Measurements from ENCODE around the gene UTY. TPM values are rescaled to one million over a fixed set of nuclear protein-coding genes. Genes with fewer than 3 reads are reported as not detected.

The UTY gene
- polyA plus RNA-seq, 2 donors = 4.0 TPM; not detected in 1

- Histone ChIP-seq H3K4me3 (ENCODE audit: low read depth in 1 of 2, low read length in 2 of 2) (no peak overlapping the region), H3K36me3 (ENCODE audit: control insufficient read depth in 2 of 2, insufficient read depth in 2 of 2, low read length in 1 of 2) (no peaks in the 10 kb centered on the region), H3K9me3 (ENCODE audit: control insufficient read depth in 2 of 2, insufficient read depth in 1 of 2, low read depth in 1 of 2, low read length in 1 of 2) (no peaks in the 10 kb centered on the region), H3K27ac (ENCODE audit: low read depth in 2 of 2, low read length in 1 of 2) (no peak overlapping the region), H3K27me3 (ENCODE audit: control insufficient read depth in 1 of 2, insufficient read depth in 2 of 2, low read length in 2 of 2) (no peaks in the 10 kb centered on the region), H3K4me1 (ENCODE audit: control insufficient read depth in 2 of 2, insufficient read depth in 2 of 2, low read length in 1 of 2) (no peaks in the 10 kb centered on the region)
- 78% methylated on average over 3 of the region's 3 CpGs; no CpG with 5 or more reads in 1 of the 2 donors for WGBS, 2 donors
These were observed 28.3 kb downstream of the UTY start for GRCh38 chrY:13451572-13451971.

DNA sequence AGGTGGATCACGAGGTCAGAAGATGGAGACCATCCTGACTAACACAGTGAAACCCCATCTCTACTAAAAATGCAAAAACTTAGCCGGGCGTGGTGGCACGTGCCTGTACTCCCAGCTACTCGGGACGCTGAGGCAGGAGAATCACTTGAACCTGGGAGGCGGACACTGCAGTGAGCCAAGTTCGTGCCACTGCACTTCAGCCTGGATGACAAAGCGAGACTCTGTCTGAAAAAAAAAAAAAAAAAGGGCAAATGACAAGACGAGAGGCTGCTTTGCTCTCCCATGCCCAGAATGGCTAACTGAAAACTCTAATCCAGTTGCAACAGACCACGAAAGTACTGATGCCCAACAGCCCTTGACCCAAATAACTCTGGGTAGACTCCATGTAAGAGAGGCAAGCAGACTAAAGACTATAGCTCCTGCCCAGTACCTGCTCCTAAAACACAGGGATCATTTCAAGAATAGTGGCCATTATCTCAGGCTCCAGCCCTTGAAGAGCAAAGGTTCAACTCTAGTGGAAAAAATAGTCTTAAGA lies 29.2 kb downstream of the UTY start:
- Histone ChIP-seq H3K4me3 (ENCODE audit: low read depth in 1 of 2, low read length in 2 of 2) (no peak overlapping the region), H3K36me3 (ENCODE audit: control insufficient read depth in 2 of 2, insufficient read depth in 2 of 2, low read length in 1 of 2) (no peaks in the 10 kb centered on the region), H3K9me3 (ENCODE audit: control insufficient read depth in 2 of 2, insufficient read depth in 1 of 2, low read depth in 1 of 2, low read length in 1 of 2) (no peaks in the 10 kb centered on the region), H3K27me3 (ENCODE audit: control insufficient read depth in 1 of 2, insufficient read depth in 2 of 2, low read length in 2 of 2) (no peaks in the 10 kb centered on the region), H3K27ac (ENCODE audit: low read depth in 2 of 2, low read length in 1 of 2) (no peak overlapping the region), H3K4me1 (ENCODE audit: control insufficient read depth in 2 of 2, insufficient read depth in 2 of 2, low read length in 1 of 2) (no peaks in the 10 kb centered on the region)
- WGBS, 2 donors = 87 to 92% methylated on average over 3 to 11 of the region's 11 CpGs

GRCh38 chrY:13445566-13445965 lies 34.3 kb downstream of the UTY start:
- H3K36me3 ChIP-seq (ENCODE audit: control insufficient read depth in 2 of 2, insufficient read depth in 2 of 2, low read length in 1 of 2) = no peaks in the 10 kb centered on the region
- no peak overlapping the region for H3K4me3 ChIP-seq (ENCODE audit: low read depth in 1 of 2, low read length in 2 of 2)
- 40 to 43% methylated on average over 1 of the region's 1 CpG for WGBS, 2 donors
- no peaks in the 10 kb centered on the region for H3K27me3 ChIP-seq (ENCODE audit: control insufficient read depth in 1 of 2, insufficient read depth in 2 of 2, low read length in 2 of 2)
- no peaks in the 10 kb centered on the region for H3K4me1 ChIP-seq (ENCODE audit: control insufficient read depth in 2 of 2, insufficient read depth in 2 of 2, low read length in 1 of 2)
- no peak overlapping the region for H3K27ac ChIP-seq (ENCODE audit: low read depth in 2 of 2, low read length in 1 of 2)
- no peaks in the 10 kb centered on the region for H3K9me3 ChIP-seq (ENCODE audit: control insufficient read depth in 2 of 2, insufficient read depth in 1 of 2, low read depth in 1 of 2, low read length in 1 of 2)

DNA sequence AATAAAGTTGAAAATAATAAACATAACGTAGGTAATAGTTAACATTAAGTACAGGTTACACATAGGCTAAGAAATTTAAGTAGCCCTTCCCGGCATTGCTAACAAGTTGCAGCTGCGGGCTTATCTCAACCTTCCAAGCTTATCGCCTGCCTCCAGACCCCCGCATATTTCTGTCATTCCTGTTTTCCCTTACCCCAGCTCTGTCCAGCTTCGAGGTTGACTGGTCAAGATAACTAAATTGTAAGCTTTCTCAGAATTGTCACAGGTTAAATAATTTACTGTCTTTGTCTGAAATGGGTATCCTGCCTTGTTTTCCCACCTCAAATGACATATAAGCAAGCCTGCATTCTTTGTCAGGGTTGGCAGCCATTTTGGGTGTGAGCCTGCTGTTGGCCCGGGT lies 36.7 kb downstream of the UTY start:
- WGBS, 2 donors = 59 to 78% methylated on average over 4 to 7 of the region's 7 CpGs
- Histone ChIP-seq H3K9me3 (ENCODE audit: control insufficient read depth in 2 of 2, insufficient read depth in 1 of 2, low read depth in 1 of 2, low read length in 1 of 2) (no peaks in the 10 kb centered on the region), H3K4me3 (ENCODE audit: low read depth in 1 of 2, low read length in 2 of 2) (no peak overlapping the region), H3K4me1 (ENCODE audit: control insufficient read depth in 2 of 2, insufficient read depth in 2 of 2, low read length in 1 of 2) (no peaks in the 10 kb centered on the region), H3K27me3 (ENCODE audit: control insufficient read depth in 1 of 2, insufficient read depth in 2 of 2, low read length in 2 of 2) (no peaks in the 10 kb centered on the region), H3K27ac (ENCODE audit: low read depth in 2 of 2, low read length in 1 of 2) (no peak overlapping the region), H3K36me3 (ENCODE audit: control insufficient read depth in 2 of 2, insufficient read depth in 2 of 2, low read length in 1 of 2) (no peaks in the 10 kb centered on the region)

GRCh38 chrY:13440811-13441210 lies 39.0 kb downstream of the UTY start:
- H3K27ac ChIP-seq (ENCODE audit: low read depth in 2 of 2, low read length in 1 of 2) = no peak overlapping the region
- H3K27me3 ChIP-seq (ENCODE audit: control insufficient read depth in 1 of 2, insufficient read depth in 2 of 2, low read length in 2 of 2) = no peaks in the 10 kb centered on the region
- H3K4me1 ChIP-seq (ENCODE audit: control insufficient read depth in 2 of 2, insufficient read depth in 2 of 2, low read length in 1 of 2) = no peaks in the 10 kb centered on the region
- H3K9me3 ChIP-seq (ENCODE audit: control insufficient read depth in 2 of 2, insufficient read depth in 1 of 2, low read depth in 1 of 2, low read length in 1 of 2) = no peaks in the 10 kb centered on the region
- no peaks in the 10 kb centered on the region for H3K36me3 ChIP-seq (ENCODE audit: control insufficient read depth in 2 of 2, insufficient read depth in 2 of 2, low read length in 1 of 2)
- WGBS, 2 donors = 100% methylated on average over 1 of the region's 1 CpG
- no peak overlapping the region for H3K4me3 ChIP-seq (ENCODE audit: low read depth in 1 of 2, low read length in 2 of 2)

GRCh38 chrY:13435968-13436937 lies 43.6 kb downstream of the UTY start:
- no peaks in the 10 kb centered on the region for H3K4me1 ChIP-seq (ENCODE audit: control insufficient read depth in 2 of 2, insufficient read depth in 2 of 2, low read length in 1 of 2)
- WGBS, 2 donors = 73 to 85% methylated on average over 7 to 25 of the region's 25 CpGs
- H3K27ac ChIP-seq (ENCODE audit: low read depth in 2 of 2, low read length in 1 of 2) = no peak overlapping the region
- no peaks in the 10 kb centered on the region for H3K36me3 ChIP-seq (ENCODE audit: control insufficient read depth in 2 of 2, insufficient read depth in 2 of 2, low read length in 1 of 2)
- H3K9me3 ChIP-seq (ENCODE audit: control insufficient read depth in 2 of 2, insufficient read depth in 1 of 2, low read depth in 1 of 2, low read length in 1 of 2) = no peaks in the 10 kb centered on the region
- no peak overlapping the region for H3K4me3 ChIP-seq (ENCODE audit: low read depth in 1 of 2, low read length in 2 of 2)
- no peaks in the 10 kb centered on the region for H3K27me3 ChIP-seq (ENCODE audit: control insufficient read depth in 1 of 2, insufficient read depth in 2 of 2, low read length in 2 of 2)

- Histone ChIP-seq H3K27me3 (ENCODE audit: control insufficient read depth in 1 of 2, insufficient read depth in 2 of 2, low read length in 2 of 2) (no peaks in the 10 kb centered on the region), H3K9me3 (ENCODE audit: control insufficient read depth in 2 of 2, insufficient read depth in 1 of 2, low read depth in 1 of 2, low read length in 1 of 2) (no peaks in the 10 kb centered on the region), H3K36me3 (ENCODE audit: control insufficient read depth in 2 of 2, insufficient read depth in 2 of 2, low read length in 1 of 2) (no peaks in the 10 kb centered on the region), H3K27ac (ENCODE audit: low read depth in 2 of 2, low read length in 1 of 2) (no peak overlapping the region), H3K4me1 (ENCODE audit: control insufficient read depth in 2 of 2, insufficient read depth in 2 of 2, low read length in 1 of 2) (no peaks in the 10 kb centered on the region), H3K4me3 (ENCODE audit: low read depth in 1 of 2, low read length in 2 of 2) (no peak overlapping the region)
- 60 to 87% methylated on average over 5 to 22 of the region's 22 CpGs for WGBS, 2 donors
These were observed 44.4 kb downstream of the UTY start for GRCh38 chrY:13435206-13435967.

DNA sequence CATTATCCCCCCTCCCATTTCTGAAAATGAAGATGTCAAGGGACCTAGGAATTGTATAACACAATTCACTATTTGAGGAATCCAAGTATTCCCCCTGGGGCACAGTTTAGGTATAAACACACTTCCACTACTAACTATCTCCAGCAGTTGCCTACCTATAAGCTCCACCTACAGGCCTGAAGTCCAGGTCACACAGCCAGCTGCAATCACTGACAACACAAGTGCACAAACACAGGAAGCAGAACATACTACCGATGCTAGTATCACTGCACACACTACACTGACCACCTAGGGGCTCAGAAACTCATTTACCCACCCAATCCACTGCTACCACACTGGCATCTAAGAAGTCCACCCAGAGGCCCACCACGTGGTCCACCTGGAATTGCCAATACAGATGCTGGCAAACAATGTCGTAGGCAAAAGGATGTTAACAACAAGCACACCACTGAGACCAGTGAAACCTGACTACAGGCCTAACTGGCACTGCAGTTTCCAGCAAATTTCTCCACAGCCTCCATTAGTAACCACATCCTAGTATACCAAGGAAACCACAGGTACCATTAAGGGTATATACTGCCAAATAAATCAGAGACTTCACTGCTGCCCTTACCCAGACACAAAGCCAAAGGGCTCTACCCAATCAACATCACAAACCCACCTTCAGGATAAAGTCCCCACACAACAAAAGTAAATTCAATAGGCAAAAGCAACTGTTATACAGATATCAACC lies 47.4 kb downstream of the UTY start:
- Histone ChIP-seq H3K36me3 (ENCODE audit: control insufficient read depth in 2 of 2, insufficient read depth in 2 of 2, low read length in 1 of 2) (no peaks in the 10 kb centered on the region), H3K4me1 (ENCODE audit: control insufficient read depth in 2 of 2, insufficient read depth in 2 of 2, low read length in 1 of 2) (no peaks in the 10 kb centered on the region), H3K27ac (ENCODE audit: low read depth in 2 of 2, low read length in 1 of 2) (no peak overlapping the region), H3K27me3 (ENCODE audit: control insufficient read depth in 1 of 2, insufficient read depth in 2 of 2, low read length in 2 of 2) (no peaks in the 10 kb centered on the region), H3K4me3 (ENCODE audit: low read depth in 1 of 2, low read length in 2 of 2) (no peak overlapping the region), H3K9me3 (ENCODE audit: control insufficient read depth in 2 of 2, insufficient read depth in 1 of 2, low read depth in 1 of 2, low read length in 1 of 2) (no peaks in the 10 kb centered on the region)
- WGBS, 2 donors = 89 to 100% methylated on average over 1 to 3 of the region's 3 CpGs

- no peak overlapping the region for H3K27ac ChIP-seq (ENCODE audit: low read depth in 2 of 2, low read length in 1 of 2)
- no peaks in the 10 kb centered on the region for H3K9me3 ChIP-seq (ENCODE audit: control insufficient read depth in 2 of 2, insufficient read depth in 1 of 2, low read depth in 1 of 2, low read length in 1 of 2)
- H3K27me3 ChIP-seq (ENCODE audit: control insufficient read depth in 1 of 2, insufficient read depth in 2 of 2, low read length in 2 of 2) = no peaks in the 10 kb centered on the region
- no peak overlapping the region for H3K4me3 ChIP-seq (ENCODE audit: low read depth in 1 of 2, low read length in 2 of 2)
- no peaks in the 10 kb centered on the region for H3K4me1 ChIP-seq (ENCODE audit: control insufficient read depth in 2 of 2, insufficient read depth in 2 of 2, low read length in 1 of 2)
- no peaks in the 10 kb centered on the region for H3K36me3 ChIP-seq (ENCODE audit: control insufficient read depth in 2 of 2, insufficient read depth in 2 of 2, low read length in 1 of 2)
- 86% methylated on average over 3 of the region's 3 CpGs; no CpG with 5 or more reads in 1 of the 2 donors for WGBS, 2 donors
These were observed 50.3 kb downstream of the UTY start for GRCh38 chrY:13429551-13429950.

All from esophagus (tissue), 2 donors.